Measurements from ENCODE around the gene SMYD3.

The SMYD3 gene

DNA sequence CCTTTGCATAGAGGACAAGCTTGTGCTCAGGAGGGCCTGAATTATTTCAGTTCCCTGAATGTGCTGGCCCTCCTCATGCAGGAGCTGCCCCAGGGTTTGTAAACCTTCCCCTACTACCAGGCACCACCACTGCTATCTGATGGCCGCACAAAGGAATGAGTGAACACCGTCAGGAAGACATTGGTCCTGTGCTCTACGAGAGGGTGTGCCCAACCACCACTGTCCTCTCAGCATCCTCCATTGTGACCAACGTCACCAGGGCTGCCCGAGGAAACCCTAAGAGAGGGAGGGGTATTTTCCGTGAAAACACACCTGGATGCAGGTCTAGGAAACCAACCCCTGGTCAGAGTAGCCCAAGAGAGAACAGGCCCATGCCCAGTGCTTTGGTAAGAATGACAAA is 694.8 kb downstream of the SMYD3 start:
- DNase-seq: no peak

DNA sequence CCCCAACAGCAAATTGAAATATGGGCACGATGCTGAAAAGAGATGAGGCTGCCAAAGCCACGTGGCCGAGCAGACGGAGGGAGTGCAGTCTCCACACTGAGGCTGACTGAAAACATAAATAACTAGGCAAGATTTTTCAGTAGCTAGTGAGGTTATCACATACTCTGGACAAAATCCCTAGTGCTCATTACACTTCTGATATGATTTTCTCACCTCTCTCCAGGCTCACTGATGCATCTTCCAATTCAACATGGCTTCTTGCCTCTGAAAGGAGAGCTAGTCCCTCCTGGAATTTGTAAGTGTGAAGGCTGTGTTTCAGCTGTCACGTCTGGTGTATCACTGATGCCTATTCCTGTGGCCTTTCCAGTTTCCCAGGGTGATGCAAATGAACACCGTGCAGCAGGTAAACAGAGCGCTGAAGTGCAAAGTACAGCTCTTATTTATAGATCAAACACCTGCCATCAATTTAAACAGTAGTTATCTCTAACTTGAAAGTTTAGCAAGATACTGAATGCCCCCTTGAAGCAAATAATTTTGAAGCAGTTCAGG is 696.2 kb downstream of the SMYD3 start:
- DNase-seq: no peak

DNA sequence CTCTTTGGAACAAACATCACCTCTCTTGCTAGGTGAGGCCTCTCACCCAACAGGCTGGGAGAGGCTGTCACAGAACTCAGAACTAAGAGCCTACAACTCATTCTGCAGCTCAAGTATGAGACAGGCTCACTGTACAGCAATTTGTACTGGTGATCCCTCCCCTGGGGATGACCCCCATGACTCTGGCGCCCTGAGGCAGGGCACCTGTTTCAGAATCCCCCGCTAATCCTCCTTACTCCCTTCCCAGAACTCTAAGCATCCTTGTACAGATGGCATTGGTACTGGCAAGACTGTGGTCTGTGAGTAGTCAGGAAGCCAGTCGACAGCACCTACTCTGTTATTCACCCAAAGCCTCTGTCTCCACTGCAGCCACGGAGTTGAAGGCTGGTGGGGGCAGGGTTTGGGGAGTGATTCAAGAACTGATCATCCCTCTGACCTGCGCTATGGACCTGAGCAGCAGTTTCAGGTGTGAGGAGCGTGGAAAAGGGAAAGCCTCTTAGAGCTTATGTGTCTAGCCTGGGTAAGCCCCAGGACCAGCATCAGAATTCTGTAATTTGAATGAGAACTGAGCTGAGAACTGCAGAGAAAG is 696.8 kb downstream of the SMYD3 start:
- no peak for DNase-seq

DNA sequence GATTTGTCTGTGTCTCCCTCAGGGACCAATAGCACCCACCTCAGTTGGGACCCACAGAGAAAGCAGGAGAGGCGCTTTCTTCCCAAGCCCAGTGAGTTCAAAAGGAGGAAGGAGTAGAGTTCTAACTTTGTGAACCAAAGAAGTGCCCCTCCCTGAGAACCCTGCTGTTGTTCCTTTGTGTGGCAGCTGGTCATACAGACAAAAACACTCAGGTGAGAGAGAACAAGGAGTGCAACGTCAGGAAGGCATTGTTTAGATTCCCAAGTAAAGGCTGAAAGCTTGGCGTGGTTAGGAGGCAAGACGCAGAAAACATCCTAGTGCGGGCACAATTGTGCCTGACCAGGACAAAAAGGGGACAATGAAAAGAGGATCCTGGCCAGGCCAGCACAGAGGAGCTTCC is 697.7 kb downstream of the SMYD3 start:
- no peak for DNase-seq

DNA sequence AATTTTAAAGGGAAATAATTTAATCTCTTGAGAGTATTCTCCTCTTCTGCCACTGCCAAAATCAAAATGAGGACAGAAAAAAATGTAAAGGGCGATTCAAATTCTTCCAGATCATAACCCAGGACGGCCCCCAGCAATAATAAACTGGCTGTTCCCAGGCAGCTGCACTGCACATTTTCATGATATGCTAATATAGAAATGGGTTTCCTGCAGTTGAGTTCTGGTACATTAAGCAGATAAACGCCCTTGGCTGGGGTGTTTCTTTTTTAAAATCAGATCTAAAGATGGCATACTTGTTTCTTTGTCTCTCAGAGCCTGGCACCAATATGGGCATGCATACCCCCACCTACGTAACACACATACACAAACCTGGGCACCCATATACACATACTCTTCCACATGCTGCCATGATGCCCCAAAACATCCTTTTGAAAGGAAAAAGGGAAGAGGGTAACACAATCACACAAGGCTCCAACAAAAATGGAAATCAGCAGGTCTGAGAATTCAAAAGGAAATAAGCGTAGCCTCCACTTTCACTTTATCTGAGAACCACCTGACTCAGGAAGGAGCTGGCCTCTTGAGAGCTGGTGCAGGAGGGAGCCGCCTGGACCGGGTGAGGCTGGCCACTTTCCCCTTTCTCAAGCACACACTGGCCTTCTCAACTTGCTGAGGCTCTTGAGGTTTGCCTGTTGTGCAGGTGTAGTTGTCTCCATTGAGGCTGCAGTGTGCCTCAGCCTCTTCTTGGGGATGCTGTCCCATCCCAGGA is 698.9 kb downstream of the SMYD3 start:
- no peak for DNase-seq

DNA sequence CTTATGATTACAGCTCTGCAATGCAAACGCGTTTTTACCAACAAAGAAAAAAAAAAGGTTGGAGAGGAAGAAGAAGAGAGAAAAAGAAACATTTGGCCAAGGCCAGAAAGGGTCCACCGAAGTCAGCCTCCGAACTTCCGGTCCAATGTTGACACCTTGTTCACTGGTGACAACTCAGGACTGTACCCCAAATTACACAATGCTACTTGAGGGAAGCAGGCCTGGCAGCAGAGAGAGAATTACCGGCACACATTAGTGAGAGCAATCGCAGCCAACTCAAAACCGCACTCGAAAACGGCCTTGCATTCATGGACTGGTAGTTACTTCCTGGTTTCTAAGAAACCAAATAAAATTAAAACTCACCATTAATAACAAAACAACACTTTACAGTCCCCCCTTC is 699.8 kb downstream of the SMYD3 start:
- DNase-seq: no peak

DNA sequence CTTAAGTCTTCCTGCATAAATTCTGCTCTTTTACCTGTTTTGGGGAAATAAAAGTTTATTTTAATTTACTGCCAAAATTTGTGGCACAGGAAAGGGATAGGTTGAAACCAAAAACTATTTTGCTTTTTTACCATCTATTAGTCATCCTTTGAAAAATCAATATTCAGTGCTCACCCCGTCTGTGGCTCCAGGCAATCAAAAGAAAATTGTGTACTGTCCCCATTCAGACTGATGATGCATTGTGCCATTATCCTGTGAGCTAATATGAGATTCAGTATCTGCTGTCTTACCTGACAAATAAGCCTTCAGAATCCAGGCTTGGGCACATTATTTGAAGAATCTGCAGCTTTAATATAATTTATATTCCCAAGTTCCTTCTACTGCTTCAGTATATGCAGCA is 701.5 kb downstream of the SMYD3 start:
- no peak for DNase-seq

DNA sequence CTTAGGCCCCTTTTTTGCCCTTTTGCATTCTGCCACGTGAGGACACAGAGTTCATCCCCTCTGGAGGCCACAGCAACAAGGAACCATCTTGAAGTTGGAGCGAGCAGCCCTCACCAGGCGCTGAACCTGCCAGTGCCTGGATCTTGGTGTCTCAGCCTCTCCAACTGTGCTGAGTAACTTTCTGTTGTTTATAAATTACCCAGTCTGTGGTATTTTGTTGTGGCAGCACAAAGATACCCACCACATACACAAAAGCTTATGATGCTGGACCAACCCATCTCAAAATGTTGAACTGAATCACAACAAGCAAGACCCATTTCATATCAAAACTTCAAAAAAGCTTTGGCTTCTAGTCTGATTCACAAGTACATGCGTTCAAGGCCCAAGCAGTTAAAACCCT is 702.4 kb downstream of the SMYD3 start:
- DNase-seq: no peak

DNA sequence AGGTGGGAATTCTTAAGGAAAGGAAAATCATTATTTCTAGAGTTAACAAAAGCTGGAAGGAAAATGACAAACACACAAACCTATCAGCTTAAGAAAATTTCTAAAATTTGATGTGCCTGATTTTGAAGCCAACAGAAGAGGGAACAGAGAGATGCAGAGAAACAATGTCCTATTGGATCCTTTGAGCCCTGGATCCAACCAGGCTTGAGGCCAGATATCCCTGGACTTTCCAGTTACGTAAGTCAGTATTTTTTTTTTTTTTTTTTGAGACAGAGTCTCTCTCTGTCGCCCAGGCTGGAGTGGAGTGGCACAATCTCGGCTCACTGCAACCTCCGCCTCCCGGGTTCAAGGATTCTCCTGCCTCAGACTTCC is 703.4 kb downstream of the SMYD3 start:
- DNase-seq: no peak

DNA sequence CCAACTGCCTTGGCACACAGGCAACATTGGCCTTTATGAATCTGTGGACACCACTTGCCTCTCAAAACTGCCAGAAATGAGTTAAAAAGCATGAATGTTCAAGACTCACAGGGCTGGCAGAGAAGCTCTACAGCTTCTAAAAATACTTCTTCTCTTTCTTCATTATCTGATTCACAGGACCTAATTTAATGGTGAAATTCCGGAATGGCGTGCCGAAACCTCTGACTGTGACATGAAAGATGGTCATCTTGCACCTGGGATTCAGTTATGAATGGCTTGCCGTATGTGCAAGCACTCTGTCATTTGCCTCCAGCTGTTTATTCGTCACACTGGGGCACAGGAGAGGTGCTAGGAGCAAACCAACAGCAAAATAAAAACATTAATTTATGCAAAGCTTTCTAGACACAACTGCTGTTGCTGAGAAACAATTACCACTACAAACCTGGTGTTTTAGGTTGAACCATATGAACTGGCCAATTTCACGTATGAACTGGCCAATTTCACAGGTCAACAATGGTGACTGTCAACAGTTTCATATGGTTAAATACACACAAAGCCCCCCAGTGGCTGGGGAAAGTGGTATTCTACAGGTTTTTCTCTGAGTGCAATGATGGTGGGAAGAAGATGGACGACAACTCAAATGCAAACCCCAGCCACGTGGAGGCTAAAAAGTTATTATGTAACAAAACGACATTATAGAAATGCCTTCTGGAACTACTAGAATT is 704.0 kb downstream of the SMYD3 start:
- no peak for DNase-seq

DNA sequence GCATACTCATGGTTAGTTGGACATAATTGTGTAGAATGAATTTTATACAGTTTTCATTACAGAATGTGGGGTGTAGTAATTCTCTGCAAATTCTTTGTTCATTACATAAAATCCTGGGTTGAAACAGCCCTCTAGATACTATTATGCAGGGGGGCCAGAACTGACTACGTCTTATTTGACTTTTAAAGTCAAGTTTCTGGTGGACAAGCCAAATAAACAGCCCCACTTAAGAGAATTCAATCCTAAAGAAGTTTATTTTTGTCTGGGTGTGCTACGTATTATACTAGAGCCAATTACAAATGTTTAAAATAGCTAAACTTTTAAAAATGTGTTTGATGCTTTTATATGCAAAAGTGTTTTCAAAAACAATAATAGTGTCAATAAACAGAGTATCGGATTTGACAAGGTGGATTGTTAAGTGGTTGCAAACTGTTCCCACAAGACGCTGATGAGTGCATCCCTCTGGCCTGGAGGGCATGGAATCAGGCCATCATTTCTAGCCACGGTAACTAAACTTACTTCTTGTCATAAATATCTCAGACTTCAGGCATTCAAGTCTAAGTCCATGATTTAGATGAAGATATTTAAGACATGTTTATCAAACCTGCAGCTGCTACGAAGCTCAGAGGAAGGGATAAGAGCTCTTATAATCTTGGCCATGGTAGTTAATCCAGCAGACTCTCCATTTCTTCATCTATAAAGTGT is 706.0 kb downstream of the SMYD3 start:
- DNase-seq: no peak

DNA sequence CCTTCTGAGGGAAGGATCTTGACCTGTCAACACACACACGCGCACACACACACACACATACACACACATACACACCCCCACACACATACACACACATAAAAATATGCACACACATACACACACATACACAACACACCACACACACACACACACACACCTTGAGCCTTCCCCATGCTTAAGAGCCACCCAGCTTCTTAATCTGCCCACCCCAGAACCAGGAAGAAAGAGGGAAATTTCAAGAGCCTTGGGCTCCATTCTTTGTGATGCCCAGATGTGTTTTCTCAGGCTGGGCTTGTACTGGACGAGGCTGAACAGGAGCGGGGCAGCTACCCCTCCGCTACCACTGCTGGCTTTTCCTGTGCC is 708.7 kb downstream of the SMYD3 start:
- no peak for DNase-seq

DNA sequence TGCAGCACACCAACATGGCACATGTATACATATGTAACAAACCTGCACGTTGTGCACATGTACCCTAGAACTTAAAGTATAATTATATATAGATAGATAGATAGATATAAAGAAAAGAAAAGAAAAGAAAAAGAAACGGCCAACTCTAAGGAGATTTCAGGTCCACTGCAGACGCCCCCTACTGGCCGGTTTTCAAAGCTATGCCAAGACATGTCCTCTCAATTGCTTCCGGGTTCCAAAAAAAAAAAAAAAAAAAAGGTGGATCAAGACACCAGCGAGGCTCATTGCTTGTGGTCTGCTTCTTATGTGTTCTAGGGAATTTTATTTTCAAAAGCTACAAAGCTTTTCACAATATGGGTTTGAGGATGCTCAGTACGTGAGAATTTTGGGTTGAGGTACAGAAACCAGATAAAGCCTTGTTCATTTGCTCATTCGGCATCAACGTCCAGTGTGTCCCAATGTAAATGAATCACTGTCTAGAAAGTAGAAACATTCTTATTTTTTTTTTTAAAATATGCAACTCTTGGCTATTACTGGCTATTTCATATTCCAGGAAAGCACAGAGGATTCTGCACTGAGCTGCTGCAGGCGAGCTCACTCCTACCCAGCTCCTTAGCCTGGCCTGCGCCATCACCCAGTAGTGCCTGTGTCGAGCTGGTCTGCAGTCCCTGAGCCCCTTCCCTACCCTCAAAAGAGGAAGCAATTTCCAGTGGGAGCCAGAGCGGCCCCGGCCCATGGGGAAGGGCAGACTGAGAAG is 709.3 kb downstream of the SMYD3 start:
- DNase-seq: no peak

DNA sequence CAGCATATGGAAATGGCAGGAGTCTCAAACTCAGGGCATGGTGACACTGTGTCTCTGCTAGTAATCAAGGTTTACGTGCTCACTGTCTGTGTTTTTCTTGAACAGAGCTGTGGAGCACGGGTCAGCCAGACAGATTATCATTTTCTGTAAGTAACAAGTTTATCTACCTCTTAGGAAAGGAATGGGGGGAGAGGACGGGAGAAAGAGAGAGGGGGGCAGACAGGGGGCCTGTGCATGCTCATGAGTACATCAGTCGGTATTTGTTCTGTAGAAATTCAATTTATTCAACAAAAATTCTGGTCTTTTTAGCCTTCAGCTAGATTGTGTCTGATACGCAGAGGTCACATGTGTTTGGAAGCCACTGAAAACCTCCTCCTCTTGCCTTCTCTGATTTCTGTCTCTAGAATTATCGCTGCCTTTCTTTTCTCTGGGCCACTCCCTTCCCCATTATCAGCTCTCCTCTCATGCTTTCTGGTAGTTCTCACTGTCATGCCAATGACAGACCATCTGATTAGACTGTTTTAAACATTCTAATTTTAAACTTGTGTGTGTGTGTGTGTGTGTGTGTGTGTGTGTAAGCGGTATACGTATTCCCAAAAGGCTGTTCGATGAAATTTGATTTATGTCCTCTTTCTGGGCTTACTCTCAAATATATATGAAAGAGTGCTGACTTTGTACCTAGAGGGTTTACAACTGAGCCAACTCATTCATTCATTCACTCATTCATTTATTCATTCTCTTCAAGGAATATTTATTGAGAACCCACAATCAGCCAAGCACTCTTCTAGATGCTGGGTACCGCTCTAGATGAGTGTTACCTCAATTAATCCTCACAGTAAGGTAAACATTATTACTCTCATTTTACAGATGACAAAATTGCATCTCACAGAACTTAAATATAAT is 715.4 kb downstream of the SMYD3 start:
- no peak for DNase-seq

DNA sequence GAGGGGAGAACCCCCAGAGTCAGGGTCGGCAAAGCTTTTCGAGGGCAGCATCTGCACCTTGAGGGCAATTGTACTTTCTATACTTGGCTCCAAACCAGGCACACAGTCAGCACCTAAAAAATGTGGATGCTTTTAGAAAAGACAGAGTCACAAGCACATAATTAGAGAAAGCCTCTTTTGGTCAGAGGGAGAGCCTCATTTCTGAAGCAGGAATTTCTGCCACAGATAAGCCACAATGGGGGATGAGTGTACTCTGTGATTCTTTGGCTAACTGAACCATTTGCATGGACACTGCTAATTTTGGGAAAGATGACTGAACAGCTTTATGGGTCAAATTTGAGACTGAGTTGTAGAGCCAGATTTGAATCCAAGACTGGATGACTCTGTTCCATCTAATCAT is 716.6 kb downstream of the SMYD3 start:
- no peak for DNase-seq

DNA sequence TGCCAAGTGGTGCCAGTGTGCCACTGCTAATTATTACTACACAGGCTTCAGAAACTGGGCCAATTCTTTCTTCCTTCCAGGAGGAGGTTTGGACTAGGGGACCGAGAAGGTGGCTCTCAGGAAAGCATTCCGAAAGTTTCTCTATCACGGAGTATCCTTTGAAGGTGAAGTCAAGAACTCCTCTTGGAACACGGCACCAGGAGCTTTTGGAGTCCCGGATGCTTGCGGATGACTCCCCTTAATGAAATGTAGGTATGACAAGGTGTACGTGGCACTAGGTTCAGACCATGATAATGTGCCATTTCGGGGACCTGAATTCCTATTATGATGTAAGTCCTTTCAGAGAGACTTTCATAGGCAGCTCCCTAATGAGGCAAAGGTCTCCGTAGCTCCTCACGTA is 718.2 kb downstream of the SMYD3 start:
- no peak for DNase-seq

DNA sequence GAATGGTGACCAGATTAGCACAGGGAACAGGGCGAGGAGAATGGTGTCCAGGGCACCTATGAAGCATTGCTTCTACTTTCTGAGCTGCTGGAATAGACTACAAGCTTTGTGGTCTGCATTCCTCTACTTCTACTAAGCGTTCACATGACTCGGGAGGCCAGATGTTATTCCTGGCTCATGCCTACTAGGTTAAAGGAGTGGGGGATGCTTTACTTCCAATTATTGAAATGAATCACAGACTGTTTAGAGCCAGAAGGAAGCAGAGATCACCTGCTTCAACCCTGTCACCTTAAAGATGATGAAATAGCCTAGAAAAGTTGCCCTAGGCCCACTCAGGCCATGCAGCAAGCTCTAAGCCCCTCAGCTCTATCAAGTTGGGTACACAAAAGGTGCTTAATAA is 718.8 kb downstream of the SMYD3 start:
- DNase-seq: no peak

DNA sequence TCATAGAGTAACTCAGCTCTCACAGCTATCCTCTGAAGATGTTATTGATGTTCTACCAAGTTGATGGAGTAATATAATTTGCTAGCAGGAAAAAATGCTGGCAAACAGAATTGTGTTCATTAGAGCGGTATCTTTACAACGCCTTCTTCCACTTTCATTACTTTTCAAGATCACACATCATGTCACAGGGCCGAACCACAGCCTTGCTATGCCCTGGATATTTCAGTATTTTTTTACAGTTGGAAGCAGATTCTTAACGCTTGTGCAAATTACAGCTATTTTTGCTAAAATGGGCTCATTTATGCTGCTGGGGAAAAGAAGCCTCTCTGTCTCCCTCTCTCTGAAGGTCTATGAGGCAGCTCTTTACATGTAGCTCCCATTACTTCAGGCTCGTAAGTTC is 720.1 kb downstream of the SMYD3 start:
- DNase-seq: no peak

DNA sequence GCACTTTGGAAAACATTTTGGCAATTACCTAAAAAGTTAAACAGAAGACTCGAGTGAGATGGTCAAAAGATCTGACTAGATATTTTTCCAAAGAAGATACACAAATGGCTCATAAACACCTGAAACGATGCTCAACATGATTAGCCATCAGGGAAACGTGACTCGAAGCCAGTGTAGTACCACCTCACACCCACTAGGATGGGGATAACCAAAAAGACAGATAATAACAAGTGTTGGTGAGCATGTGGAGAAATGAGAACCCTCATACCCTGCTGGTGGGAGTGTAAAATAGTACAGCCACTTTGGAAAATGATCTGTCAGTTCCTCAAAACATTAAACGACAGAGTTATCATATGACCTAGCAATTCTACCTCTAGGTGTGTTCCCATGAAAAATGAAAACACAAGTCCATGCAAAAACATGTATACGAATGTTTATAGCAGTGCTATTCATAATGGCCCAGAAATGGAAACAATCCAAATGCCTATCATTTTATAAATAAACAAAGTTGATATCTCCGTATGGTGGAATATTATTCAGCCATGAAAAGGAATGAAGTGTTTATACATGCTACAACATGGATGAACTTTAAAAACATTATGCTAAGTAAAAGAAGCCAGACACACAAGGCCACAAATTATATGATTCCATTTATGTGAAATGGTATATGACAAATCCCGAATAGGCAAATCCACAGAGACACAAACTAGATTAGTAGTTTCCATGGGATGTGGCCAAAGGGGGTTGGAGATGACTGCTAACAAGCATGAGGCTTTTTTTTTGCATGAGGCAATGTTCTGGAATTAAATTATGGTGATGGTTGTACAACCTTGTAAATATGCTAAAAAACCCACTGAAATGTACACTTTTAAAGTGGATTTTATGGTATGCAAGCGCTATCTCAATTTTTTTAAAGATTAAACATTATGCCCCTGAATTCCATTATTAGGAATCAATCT is 727.0 kb downstream of the SMYD3 start:
- no peak for DNase-seq

DNA sequence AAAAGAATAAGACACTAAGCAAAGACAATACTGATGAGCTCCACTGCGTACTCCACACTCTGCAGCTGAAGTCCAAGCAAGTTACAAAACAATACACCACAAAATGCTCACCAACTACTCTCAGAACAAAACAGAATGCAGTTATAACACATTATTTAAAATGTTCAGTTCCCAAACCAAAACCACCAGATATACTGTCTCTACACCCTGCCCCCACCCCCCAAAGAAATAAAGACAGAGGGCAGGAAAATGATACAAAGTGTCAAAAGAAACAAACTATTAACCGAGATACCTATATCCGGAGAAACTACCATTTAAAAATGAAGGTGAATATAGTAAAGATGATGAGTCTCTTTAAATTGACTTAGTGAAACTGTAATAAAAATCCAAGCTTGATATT is 729.3 kb downstream of the SMYD3 start:
- DNase-seq: no peak
